Lower lobe of right lung (tissue), 2 donors: ENCODE results near the gene CLDN12. TPM values are rescaled to one million over a fixed set of nuclear protein-coding genes. Genes with fewer than 3 reads are reported as not detected.

ENCODE experiments used
- ATAC-seq, 2 donors: fragments of 200-7000 bp; cut with Tn5 transposase; one replicate each; pipeline ENCODE4 v1.9.1; 2020 to 2022; ENCODE audit warnings: mild to moderate bottlenecking in 2 of 2, moderate library complexity in 2 of 2
- DNase-seq: peaks from one replicate; pipeline ENCODE4 v3.0.0-alpha.2; 2020
- H3K27ac ChIP-seq: fragments of 200-600 bp; one replicate; pipeline ENCODE4 v1.8.0; 2022
- H3K27me3 ChIP-seq: fragments of 200-600 bp; one replicate; pipeline ENCODE4 v1.8.0; 2022; ENCODE audit warnings: low read depth
- H3K36me3 ChIP-seq: fragments of 200-600 bp; one replicate; pipeline ENCODE4 v1.8.0; 2022; ENCODE audit warnings: mild to moderate bottlenecking
- H3K4me1 ChIP-seq: fragments of 200-600 bp; one replicate; pipeline ENCODE4 v1.8.0; 2022
- H3K4me3 ChIP-seq: fragments of 200-600 bp; one replicate; pipeline ENCODE4 v1.8.0; 2022; ENCODE audit warnings: mild to moderate bottlenecking
- H3K9me3 ChIP-seq: fragments of 200-600 bp; one replicate; pipeline ENCODE4 v1.8.0; 2022
- intact Hi-C: fragments of 100-400 bp; cut with DNase I; formaldehyde crosslinking; loops from one replicate; pipeline ENCODE4 v1.11.0; 2022
- total RNA-seq: library from RNA; stranded (reverse); fragmentation: NEBNext Ultra II Directional; extraction: Animal tissue kit (Norgen Biotek cat#: 25700); gene quantifications from one replicate; pipeline ENCODE4 v1.2.1, GENCODE V29; 2021
- TF ChIP-seq, protein P1 (sequence below): fragments of 200-600 bp; IDR thresholded peaks from one replicate; pipeline ENCODE4 v1.8.0; 2022; ENCODE audit warnings: antibody characterized with exemption, mild to moderate bottlenecking
- donor health status: DM: no; HTN: yes; CAD: no; lungs with severe emphysema.

Gene CLDN12
- total RNA-seq, 1 donor from 2014 or later, result 34.7 TPM

DNA sequence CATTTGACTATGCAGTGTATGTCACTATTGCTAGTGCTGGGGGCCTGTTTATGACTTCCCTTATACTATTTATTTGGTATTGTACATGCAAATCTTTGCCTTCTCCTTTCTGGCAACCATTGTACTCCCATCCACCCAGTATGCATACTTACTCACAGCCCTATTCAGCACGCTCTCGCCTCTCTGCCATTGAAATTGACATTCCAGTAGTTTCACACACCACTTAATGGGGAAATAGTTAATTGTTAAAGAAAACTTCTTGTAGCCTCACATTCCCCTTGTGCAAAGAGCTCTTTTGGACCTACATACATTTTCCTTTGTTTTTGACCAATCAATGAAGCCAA lies 9.9 kb downstream of the CLDN12 start:
- Histone ChIP-seq H3K4me1 (no peaks in the 10 kb centered on the region), H3K27ac (no peak overlapping the region), H3K27me3 (no peaks in the 10 kb centered on the region), H3K9me3 (no peaks in the 10 kb centered on the region), H3K36me3 (peaks cover 20% of the 10 kb centered on the region), H3K4me3 (no peak overlapping the region)
- TF ChIP-seq, protein P1, sequence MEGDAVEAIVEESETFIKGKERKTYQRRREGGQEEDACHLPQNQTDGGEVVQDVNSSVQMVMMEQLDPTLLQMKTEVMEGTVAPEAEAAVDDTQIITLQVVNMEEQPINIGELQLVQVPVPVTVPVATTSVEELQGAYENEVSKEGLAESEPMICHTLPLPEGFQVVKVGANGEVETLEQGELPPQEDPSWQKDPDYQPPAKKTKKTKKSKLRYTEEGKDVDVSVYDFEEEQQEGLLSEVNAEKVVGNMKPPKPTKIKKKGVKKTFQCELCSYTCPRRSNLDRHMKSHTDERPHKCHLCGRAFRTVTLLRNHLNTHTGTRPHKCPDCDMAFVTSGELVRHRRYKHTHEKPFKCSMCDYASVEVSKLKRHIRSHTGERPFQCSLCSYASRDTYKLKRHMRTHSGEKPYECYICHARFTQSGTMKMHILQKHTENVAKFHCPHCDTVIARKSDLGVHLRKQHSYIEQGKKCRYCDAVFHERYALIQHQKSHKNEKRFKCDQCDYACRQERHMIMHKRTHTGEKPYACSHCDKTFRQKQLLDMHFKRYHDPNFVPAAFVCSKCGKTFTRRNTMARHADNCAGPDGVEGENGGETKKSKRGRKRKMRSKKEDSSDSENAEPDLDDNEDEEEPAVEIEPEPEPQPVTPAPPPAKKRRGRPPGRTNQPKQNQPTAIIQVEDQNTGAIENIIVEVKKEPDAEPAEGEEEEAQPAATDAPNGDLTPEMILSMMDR, result no peak
- ATAC-seq, result no peak
- no peak for DNase-seq
- intact Hi-C loops, result no loop called here

GRCh38 chr7:90421651-90422050 lies 18.4 kb downstream of the CLDN12 start:
- ATAC-seq, result no peak
- Histone ChIP-seq H3K9me3 (no peaks in the 10 kb centered on the region), H3K27ac (no peak overlapping the region), H3K27me3 (no peaks in the 10 kb centered on the region), H3K4me3 (no peak overlapping the region), H3K4me1 (no peaks in the 10 kb centered on the region), H3K36me3 (no peaks in the 10 kb centered on the region)
- intact Hi-C loops, result loop anchor here (10.0 kb wide), 1 partner anchor 267 kb away; the partner anchor contains the start of gene STEAP1
- TF ChIP-seq, protein P1, result no peak
- DNase-seq, result no peak

DNA sequence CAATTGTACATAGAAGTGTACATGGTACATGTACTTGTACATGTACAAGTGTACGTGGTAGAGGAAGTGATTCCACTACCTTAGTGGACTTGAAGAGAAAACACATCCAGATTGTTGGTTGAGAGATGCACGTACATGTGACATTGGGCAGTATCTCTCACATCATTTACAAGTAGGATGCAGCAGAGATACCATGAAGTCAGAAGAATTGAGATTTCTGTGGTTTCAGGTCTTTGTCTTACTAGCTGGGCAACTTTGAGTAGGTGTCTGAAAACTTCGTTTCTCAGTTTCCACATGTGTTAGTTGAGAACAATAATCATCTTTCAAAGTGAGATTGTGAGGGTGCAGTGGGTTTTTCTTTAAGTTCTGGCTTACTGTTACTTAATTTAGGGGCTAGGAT lies 21.5 kb downstream of the CLDN12 start:
- Histone ChIP-seq H3K4me1 (no peaks in the 10 kb centered on the region), H3K27ac (no peak overlapping the region), H3K36me3 (no peaks in the 10 kb centered on the region), H3K4me3 (no peak overlapping the region), H3K27me3 (no peaks in the 10 kb centered on the region), H3K9me3 (no peaks in the 10 kb centered on the region)
- TF ChIP-seq, protein P1, result no peak
- no peak for ATAC-seq
- intact Hi-C loops, result loop anchor here (10.0 kb wide), 1 partner anchor 270 kb away; the partner anchor contains the start of gene STEAP1
- DNase-seq, result no peak

GRCh38 chr7:90425376-90425775 lies 22.1 kb downstream of the CLDN12 start:
- Histone ChIP-seq H3K27ac (no peak overlapping the region), H3K4me1 (no peaks in the 10 kb centered on the region), H3K27me3 (no peaks in the 10 kb centered on the region), H3K36me3 (no peaks in the 10 kb centered on the region), H3K9me3 (no peaks in the 10 kb centered on the region), H3K4me3 (no peak overlapping the region)
- TF ChIP-seq, protein P1, result no peak
- intact Hi-C loops, result loop anchor here (10.0 kb wide), 1 partner anchor 271 kb away; the partner anchor contains the start of gene STEAP1
- ATAC-seq, result no peak
- no peak for DNase-seq

- TF ChIP-seq, protein P1, result no peak
- no peak for DNase-seq
- intact Hi-C loops, result no loop called here
Measured at GRCh38 chr7:90430614-90431460, 27.6 kb downstream of the CLDN12 start.

More at GRCh38 chr7:90430614-90431460, 27.6 kb downstream of the CLDN12 start:
- H3K27ac ChIP-seq, result no peak overlapping the region
- no peaks in the 10 kb centered on the region for H3K36me3 ChIP-seq
- H3K9me3 ChIP-seq, result no peaks in the 10 kb centered on the region
- no peaks in the 10 kb centered on the region for H3K27me3 ChIP-seq
- ATAC-seq, result no peak
- H3K4me1 ChIP-seq, result no peaks in the 10 kb centered on the region
- no peak overlapping the region for H3K4me3 ChIP-seq
